Islet of Langerhans (tissue), 1 donor: Measurements from ENCODE around the gene CCNL2.
A peak's percentile ranks its signal among the peaks of the same experiment; 100 is the strongest.
"Not testable (repeated sequence)": the region's sequence is repeated elsewhere in the genome, so short reads cannot be mapped to it uniquely, and the experiment has no call there.

Experiments
- FAIRE-seq: peaks from one replicate; lab custom pipeline; 2011; peaks lifted over from hg19 to GRCh38; lab: Jason Lieb, UNC

The CCNL2 gene

DNA sequence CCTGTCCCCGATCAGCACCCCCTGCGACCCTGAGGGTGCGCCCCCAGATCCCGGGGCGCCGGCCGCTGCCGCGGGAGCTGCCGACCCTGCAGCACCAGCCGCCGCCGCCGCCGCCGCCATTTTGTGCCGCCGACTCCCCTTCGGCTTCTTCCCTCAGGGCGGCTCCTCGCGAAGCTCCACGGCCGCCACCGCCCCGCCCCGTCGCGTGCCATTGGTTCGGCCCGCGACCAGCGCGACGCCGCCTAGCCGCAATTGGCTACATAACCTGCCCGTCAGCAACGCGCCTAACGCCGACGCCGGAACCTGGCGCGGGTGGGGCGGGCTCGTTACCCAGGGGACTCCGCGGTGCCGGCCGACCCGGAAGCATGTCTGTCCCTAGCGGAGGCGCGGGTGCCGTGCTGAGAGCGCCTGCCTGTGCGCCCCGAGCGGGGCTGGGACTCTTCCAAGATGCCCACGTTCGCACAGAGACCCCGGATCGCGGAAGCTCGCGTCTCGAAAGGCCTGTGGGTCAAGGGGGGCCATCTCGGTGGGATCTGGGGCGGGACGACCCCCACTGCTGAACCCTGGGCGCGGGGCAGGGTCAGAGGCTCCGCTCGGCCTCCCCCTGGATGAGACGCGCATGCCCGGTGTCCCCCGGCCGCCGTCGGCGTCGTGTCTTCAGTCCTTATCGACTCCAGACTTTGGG, at the start of gene CCNL2:
TSS of gene CCNL2 (minus strand) at position 149 of the 685 bp plus-strand sequence. CDS start at position 120, 29 bp downstream.
- no peak for FAIRE-seq

DNA sequence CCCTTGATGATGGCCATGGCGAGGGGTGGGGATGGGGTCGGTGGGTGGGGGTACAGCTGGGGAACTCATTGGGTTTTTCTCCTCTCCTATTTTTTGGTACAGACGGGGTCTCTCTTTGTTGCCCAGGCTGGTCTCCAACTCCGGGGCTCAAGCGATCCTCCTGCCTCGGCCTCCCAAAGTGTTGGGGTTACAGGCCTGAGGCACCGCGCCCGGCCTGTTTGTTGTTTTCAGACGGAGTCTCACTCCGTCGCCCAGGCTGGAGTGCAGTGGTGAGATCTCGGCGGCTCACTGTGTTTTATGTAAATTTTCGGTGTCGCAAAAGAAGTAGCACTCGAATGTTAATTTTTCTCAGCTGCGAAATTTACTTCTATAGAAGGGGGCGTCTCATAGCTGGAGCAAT, 47.5 kb upstream of the CCNL2 start:
- FAIRE-seq, result not testable (repeated sequence)

DNA sequence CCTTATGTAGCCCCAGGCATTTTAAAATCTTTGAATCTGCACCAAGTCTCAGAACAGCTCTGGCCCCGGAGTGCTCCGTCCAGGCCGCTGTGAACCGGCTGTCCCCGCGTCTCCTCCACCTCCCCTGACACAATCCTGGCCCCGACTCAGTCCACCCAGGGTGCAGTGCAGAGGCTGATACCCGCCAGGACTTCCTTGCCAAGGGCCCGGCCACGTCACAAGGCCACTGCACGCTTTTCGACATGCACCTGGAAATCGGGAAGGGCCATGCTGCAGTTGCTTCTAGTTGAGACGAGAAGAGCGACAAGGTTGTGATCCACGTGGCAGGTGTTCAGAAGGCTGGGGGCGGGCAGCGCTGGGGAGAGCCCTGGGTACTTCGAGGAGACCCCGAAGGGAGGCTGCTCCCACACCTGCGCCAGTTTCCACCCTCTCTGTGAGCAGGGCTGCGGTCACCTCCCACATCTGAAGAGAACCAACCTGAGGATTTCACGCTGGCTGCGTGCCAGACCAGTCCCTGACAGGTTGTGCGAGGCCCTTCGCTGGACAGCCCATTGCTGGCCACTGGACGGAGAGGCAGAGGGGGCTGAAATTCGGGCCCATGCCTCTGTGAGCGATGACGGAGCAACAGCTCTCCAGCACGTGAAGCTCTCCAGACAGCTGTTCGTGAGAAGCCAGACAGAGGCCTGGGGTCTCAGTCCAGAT, 43.1 kb upstream of the CCNL2 start:
- FAIRE-seq, result no peak

DNA sequence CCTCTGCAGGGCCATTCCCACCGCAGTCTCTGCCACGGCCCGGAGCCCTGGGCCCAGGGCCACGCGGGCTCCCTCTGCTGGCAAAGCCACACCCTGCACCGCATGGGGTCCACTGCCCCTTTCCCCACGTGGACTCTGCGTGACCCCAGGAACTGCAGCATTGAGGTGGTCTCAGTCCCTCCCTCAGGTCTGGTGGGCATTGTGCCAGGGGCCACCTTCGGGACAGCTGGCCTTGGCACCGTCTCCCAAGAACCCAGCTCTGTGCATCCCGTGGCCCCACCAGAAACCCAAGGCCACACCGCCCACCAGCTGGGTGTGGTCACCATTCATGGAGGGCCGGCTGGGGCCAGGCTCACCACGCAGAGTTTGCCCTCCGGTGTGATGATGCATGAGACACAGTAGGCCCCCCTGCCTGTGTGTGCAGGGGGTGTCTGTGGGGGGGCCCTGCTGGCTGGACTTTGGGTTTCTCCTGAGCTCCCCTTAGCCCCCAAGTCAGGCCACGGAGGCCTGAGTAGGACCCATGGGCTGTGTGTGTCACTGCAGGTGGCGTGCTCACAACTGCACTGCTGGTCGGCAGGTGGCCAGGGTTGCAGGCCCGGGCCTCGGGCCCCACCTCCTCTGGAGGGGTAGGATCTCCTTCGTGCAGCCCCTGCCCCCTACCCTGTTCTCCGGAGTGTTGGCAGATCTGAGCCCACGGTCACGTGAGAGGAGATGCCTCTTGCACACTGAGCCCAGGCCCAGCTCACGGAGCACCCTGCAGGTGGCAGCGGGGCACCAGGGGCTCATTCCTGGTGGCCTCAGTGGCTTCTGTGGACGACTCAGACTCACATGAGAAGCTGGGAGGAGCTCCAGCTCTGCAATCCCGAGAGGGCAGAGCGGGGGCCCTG, 42.1 kb upstream of the CCNL2 start:
- no peak for FAIRE-seq

DNA sequence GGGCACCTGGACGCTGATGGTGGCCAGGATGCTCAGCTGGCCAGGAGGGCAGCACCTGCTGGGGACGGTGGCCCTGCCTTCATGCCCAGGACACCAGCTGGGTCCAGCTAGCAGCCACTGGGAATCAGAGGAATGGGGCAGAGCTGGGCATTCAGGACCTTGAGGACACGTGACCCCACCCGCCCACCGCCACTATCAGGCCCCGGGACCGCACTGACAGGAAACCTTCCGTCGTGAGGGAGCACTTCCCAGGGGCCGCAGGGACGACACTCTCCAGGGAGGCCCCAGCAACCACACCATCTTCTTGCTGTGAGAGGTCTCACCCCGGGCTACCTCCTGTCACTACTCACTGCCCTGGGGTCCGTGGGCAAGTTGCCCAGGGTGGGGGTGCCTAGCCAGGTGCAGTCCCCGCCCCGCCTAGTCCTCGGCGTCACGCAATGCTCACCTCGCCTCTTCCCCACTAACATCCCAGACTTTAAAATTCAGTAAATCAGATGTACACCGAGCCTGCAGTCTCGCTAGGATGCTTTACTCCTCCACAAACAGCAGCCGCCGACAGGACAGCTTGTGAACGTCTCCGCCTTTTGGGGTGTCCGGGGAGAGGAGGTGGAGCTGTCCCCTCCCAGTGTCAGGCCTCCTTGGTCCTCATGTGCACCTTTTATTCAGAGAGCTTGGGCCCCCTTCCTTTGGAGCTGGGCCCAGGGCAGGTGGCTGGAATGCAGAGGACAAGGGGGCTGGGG, 41.3 kb upstream of the CCNL2 start:
- no peak for FAIRE-seq

DNA sequence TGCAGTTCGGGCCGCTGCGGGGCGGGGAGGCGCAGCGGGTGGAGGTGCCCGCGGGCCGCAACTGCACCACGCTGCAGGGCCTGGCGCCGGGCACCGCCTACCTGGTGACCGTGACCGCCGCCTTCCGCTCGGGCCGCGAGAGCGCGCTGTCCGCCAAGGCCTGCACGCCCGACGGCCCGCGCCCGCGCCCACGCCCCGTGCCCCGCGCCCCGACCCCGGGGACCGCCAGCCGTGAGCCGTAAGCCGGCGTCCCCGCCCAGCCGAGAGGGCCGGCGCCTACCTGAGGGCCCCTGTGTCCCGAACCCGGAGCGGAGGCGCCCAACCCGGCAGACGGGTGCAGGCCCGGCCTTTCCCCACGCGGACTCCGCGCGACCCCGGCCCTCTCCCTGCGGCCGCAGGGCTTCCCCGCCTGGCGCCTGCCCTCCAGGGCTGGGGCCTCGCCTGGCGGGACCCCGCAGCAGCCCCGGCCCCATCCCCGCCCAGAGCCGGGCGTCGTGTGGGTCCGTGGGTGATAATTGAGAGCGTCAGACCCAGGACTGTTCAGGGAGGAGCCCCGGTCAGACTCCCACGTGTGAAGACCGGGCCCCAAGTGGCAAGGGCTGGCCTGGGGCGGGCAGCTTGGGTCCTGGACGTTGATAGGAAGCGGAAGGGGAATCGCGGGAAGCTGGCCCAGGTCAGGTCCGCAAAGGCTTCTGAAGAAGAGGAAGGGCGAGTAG, 40.6 kb upstream of the CCNL2 start:
- no peak for FAIRE-seq

DNA sequence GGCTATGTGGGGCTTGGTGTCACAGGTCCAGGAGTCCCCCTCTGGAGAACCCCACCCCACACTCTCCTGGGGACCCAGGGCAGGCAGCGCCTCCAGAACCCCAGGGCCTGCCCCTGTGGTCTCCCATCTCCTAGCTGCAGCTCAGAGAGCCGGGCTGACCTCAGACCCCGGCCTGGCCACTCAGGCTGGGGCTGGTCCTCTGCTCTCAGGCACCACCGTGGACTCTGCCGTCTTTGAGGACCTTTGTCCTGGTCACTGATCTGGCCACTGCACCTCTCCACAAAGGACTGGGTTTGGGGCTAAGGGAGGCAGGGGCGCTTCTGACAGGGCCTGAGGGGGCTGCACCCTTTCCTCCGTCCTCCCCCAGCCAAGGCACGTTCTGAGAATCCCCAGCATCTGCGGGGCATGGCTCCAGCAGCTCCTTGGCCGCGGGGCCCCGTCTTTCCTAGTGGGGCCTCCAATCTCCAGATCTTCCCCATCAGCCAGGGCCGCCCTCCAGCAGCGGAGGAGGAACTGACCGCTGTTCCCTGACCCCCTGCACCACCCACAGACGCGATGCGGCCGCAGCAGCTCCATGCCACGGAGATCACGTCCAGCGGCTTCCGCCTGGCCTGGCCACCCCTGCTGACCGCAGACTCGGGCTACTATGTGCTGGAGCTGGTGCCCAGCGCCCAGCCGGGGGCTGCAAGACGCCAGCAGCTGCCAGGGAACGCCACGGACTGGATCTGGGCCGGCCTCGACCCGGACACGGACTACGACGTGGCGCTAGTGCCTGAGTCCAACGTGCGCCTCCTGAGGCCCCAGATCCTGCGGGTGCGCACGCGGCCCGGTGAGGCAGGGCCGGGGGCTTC, 39.6 kb upstream of the CCNL2 start:
- FAIRE-seq, result no peak

DNA sequence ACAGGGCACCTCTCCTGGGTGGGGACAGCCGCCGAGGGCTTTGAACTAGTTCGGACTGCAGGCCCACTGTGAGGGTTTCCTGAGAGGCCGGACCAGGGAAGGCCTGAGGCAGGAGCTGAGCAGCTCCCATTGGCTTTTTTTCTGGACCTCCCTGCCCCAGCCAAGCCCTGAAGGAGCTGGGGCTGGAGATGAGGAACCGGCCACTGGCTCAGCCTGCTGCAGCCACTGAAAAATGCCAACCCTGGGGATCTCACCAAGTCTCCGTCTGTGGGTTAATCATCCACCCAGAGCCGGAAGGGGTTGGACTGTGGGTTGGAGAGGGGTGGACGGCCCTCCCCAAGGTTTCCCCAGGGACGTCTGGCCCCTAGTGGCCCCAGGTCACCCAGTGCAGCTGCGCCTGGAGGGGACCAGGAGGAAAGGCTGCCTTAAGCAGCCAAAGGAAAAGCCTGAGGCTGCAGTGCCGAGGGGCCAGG, 38.8 kb upstream of the CCNL2 start:
- peak; percentile 69 for FAIRE-seq

DNA sequence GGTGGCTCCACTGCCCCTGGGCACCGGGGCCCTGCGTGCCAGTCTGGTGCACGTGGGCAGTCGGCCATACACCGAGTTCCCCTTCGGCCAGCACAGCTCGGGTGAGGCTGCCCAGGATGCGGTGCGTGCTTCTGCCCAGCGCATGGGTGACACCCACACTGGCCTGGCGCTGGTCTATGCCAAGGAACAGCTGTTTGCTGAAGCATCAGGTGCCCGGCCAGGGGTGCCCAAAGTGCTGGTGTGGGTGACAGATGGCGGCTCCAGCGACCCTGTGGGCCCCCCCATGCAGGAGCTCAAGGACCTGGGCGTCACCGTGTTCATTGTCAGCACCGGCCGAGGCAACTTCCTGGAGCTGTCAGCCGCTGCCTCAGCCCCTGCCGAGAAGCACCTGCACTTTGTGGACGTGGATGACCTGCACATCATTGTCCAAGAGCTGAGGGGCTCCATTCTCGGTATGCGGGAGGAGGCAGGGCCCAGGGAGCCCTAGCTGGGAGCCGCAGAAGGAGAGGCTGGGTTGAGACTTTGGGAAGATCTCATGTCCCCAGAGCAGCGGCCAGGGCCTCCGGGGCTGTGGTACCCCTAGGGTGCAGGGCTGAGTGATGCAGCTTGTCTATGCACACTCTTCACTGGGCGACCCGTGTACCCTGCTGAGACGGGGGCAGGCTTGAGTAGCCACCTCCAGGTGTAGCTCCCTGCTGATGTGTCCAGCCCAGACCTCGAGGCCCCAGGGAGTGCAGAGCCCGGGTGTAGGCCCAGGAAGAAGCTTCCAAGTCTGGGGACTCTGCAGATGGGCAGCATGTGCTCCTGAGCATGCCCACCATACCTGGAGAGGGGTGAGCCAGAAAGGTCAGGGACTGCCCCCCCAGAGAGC, 38.1 kb upstream of the CCNL2 start:
- no peak for FAIRE-seq

DNA sequence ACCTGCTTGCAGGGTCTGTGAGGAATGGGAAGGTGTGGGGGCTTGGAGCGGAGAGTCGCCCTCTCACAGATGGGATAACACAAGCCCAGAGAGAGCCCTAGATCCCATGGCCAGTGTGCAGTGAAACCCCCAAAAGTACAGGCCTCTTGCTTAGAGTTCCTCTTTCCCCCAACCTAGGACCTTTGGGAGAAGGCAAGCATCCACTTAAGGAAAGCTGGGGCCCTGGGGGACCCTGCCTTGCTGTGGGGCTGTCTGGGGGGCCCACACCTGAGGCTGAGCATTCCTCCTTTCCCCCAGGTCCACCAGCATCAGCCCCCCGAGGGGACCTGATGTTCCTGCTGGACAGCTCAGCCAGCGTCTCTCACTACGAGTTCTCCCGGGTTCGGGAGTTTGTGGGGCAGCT, 37.5 kb upstream of the CCNL2 start:
- FAIRE-seq, result no peak

DNA sequence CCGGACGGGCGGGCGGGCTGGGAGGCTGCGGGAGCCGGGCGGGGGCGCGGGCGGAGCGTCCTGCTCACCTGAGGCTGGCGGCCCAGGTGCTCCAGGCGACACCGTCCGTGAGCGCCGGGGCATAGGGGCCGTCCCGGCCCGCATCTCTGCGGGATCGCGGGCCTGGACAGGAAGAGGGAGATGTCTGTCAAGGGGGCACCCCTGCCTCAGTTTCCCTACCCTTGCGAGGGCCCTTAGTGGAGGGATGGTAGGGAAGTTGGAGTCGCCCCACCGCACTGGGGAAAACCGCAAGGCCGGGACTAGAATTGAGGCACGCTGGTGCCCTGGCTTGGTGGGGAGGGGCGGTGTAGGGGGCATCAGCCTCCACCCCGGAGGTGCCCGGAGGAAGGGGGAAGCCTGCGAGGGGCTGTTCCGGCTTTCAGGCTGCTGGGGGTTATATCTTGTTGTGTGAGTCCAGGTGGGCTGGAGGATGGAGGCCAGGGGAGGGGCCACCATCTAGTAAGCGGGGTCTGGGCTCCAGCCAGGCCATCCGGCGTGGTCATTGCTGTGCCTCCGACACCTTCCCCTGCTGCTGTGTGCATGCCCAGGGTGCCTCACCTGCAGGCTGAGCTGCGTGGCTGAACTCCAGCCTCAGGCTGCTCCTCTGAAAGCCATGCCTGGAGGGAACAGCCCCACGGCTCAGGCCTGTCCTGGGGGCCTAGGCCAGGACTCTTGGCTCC, 36.9 kb upstream of the CCNL2 start:
- no peak for FAIRE-seq

DNA sequence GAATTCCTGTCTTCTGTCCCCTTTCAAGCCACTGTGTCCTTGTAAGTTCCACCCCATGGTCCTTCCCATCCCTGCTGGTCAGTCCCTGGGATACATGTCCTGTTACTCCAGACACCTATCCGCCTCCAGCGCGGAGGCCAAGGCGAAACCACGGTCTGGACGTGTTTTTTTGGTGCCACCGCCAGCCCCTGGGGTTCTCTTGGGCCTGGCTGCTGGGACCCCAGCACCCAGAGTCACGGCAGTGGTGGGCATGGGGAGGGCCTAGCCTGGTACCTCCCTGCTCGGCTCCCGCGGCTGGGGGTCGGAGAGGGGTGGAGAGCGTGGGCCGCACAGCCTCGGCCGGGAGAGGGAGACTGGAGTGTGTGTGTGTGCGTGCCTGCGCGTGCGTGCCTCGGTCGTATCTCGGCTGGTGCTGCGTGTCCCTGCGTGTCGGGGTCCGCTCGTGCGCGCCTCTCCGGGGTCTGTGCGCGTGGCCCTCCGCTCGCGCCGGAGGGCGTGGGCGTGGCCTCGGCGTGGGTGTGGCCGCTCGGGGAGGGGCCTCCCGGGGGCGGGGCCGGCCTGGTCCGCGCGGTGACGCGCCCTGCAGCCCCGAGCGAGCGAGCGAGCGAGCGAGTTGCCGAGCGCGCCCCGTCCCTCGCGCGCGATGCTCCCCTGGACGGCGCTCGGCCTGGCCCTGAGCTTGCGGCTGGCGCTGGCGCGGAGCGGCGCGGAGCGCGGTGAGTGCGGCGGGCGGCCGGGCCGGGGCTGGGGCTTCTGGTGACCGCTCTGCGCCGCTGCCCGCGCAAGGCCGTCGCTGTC, 36.2 kb upstream of the CCNL2 start, which contains the start of gene VWA1:
TSS of gene VWA1 (plus strand) at position 585 of the 798 bp plus-strand sequence. CDS start at position 644, 59 bp downstream.
- FAIRE-seq, result no peak

DNA sequence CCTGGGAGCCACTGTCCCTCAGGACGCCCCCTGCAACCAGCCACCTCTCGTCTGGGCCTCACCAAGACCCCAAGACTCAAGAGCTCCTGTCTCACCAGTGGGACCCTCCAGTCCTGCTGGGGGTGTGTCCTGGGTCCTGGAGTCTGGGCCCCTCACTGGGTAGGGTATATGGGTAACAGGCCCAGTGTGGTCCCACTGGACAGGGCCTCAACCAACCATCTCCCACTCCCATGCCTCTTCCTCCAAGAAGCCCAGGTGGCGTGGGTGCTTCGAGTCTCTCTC, 35.6 kb upstream of the CCNL2 start:
- FAIRE-seq, result no peak

DNA sequence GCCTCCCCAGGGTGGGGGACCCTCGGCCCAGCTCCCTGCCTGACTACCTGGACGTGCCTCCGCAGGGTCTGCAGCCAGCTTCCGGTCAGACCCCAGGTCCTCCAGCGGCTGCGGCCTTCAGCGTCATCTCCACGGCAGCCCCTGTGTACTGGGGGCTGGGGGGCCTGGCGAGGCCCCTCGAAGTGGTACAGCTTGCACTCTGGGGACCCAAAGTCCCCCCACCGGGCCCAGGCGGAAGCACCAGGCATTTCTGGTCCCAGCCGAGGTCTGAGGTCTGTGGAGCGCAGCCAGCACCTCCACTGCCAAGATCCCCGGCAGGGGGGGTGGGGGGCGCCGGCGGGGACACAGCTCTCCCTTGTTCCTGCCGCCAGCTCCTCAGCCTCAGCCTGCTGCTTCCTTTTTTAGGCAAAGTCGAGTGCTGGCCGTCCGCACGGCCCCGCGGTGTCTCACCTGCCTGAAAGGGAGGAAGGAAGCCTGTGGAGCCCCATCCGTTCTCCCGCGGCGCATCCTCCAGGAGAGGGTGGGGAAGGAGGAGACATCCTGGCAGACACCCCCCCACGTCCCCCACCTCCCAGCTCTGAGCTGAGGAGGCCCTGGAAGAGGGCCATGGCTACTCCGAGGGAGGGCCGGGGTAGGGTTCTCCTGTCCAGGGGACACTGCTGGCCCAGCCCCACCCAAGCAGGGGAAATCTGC, 35.1 kb upstream of the CCNL2 start:
- FAIRE-seq, result no peak

DNA sequence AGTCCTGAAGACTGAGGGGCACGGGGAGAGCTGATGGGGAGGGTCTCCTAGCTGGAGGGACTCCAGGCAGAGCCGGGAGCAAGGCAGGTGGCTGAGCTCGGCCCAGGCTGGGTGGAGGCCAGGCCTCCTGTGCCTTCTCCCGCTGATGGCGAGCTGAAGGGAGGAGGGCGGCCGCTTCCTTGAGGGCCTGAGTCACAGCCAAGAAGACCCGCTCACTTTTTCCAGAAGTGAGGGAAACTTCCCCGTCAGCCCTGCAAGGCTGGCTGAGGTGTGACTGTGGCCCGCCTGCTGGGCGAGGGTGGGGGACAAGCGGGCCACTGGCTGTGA, 34.6 kb upstream of the CCNL2 start:
- no peak for FAIRE-seq

DNA sequence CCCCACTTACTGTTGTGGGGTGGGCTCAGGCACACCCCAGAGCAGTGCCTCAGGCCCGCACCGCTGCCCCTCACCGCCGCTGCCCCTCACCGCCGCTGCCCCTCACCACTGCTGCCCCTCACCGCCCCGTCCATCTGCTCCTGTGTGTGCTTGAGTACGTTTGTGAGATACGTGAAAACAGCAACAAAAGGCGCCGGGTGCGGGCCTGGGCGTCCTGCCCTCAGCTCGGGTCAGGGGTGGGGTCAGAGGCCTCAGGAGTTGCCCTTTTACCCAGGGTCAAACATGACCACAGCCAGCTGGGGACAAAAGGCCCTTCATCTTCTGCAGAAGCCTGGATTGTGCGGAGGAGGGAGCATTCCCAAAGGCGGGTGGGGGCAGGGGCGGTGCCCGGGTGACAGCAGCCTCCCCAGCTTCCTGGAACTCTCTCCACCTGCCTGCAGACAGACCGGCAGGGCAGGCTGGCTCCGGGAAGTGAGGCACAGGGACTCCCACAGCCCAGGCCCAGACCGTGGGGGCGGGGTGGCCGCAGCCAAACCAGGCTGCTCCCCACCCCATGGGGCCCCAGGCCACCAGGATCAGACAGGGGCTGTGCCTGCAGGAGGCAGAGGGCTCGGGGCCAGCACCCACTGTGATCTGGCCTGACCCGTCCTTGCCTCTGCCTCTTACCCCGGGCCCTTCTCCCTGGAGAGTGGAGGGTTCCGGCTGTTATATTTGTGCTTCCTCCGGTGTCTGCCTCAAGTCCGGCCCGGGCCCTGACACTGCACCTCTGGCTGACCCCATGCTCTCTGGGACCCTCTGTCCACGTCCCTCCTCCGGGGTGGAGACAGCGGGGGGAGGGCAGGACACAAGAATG, 34.0 kb upstream of the CCNL2 start:
- no peak for FAIRE-seq
